KBM-7 (cell line): ENCODE data around the gene DDAH2.
A peak's percentile ranks its signal among the peaks of the same experiment; 100 is the strongest.
"Not testable (repeated sequence)": the region's sequence is repeated elsewhere in the genome, so short reads cannot be mapped to it uniquely, and the experiment has no call there.

ENCODE experiments used
- DNase-seq: peaks from one replicate; pipeline ENCODE4 v3.0.0-alpha.2; 2015
- in situ Hi-C: fragments of 300-500 bp; cut with MboI; formaldehyde crosslinking; loops from 2 replicates; pipeline ENCODE4 v1.14.3; 2020; ENCODE audit warnings: low sequenced_read_pairs, low pct_unique_long_range_greater_than_20kb, mixed read lengths

The DDAH2 gene

DNA sequence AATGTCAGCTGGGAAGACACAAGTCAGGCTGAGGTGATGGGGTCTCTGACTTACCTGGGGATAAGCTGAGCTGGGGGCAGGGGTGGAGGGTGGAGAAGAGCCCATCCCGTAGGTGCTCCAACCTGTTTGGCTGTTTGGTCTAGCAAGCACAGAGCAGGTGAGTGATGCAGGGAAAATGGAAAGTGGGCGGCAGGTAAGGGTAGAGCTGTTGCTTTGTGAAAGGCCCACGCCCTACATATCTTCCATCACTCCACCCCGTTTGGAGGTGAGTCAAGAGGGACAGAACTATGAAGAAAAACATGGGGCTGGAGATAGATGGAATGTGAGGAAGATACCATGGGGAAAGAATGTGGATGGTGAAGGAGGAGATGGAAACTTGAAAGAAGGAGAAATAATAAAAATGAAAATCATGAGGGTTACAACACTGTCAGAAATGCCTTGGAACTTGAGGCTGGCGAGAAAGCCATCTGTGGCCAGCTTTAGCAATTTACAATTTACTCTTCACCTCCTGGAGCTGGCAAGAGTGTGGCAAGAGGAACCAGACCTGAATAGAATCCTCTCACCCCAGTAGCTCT, 8.8 kb downstream of the DDAH2 start:
- in situ Hi-C loops: no loop called here
- no peak for DNase-seq

DNA sequence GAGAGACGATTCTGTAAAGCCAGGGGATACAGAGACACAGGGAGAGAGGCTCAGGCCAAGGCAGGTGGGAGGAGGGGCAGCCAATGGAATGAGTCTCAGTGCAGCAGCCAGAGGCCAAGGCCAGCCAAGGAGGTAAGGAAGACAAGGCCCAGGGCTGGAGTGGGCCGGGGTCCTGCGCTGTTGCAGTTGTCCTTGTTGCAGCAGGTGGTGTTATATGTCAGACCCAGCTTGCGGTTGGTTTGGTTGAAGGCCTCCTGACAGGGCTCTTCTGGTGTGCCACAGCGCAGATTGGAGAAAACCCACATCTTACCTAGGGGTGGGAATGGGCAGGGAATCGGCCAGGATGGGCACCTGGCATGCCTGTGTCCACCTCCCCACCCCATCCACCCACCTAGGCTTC, 10.1 kb downstream of the DDAH2 start:
- in situ Hi-C loops: no loop called here
- DNase-seq: no peak

DNA sequence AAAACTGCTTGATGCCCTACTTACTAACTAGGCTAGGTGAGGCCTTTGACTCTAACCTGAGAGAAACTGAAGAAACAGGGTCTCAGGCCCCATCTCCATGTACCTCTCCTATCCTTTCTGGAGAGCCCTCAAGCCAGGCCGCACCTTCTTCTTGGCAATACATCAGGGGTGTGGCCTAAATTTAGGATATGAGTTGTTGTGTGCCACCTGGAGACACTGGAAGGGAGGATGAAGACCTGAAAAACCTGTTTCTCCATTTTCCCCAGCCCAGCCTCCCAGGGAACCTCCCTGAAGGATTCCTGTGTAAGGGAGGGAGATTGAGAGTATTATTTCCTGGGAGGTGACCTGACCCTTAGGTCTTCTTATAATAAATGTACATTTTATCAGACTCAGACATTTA, 10.8 kb downstream of the DDAH2 start:
- DNase-seq: no peak
- in situ Hi-C loops: no loop called here

DNA sequence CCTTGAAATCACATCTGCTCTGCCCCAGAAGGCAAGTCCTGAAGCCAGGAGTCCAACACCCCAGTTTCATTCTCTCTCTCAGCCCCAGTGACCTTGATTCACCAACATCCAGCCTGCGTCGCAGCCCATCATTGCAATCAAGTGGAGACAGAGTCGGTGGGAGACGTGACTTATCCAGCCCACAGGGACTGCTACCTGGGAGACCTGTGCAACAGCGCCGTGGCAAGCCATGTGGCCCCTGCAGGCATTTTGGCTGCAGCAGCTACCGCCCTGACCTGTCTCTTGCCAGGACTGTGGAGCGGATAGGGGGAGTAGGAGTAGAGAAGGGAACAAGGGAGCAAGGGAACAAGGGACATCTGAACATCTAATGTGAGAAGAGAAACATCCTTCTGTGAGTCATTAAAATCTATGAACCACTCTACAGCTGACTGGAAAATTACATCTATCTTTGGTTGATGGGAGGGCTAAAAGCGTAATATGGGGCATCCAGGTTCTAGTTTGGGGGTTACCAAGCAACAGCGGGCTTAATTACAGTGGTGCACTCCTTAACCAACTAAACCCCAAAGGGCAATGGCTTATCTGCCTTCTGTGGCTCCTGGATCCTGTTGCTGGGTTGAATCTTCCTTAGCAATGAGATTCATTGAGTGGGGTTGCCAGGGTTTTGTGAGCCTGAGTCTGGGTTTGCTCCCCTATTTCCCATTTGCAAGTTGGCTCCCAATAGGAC, 11.4 kb downstream of the DDAH2 start:
- in situ Hi-C loops: no loop called here
- no peak for DNase-seq

DNA sequence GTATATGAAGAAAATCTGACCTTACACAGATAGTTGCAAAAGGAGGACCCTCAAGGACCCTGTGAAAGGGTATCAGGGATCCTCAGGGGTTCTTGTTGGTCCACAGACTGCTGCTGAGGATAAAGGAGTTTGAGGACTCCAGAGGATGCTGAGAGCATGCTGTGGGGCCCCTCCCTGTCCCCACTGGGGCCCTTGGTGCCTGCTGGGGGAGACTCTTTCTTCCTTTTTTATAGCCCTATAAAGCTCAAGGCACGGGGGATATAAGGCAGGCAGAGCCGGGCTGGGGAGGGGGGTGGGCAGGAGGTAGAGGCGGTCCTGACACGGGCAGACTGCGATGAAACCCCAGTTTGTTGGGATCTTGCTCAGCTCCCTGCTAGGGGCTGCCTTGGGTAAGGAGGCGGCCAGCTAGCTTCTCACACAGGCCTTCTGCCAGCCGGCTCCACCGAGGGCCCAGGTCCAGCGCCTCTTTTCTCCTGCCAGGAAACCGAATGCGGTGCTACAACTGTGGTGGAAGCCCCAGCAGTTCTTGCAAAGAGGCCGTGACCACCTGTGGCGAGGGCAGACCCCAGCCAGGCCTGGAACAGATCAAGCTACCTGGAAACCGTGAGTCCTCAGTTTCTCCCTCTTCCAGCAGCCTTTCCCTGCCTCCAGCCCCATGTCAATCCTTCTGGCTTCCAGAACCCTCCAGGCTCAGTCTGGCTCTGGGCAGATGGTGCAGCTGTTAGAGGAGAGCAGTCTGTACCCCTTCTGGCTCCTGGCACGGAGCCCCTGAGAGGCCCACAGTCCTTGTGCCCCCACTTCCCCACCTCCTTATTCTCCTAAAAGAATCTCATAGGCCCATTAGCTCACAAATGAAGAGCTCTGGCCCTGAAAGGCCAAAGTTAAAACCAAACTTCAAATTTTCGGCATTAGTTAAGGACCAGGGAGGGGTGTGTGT, 13.8 kb downstream of the DDAH2 start, which contains the start of gene LY6G6D:
Gene LY6G6D (plus strand): TSS at position 327 of the 937 bp plus-strand sequence. CDS start 8 bp downstream, at position 335.
- in situ Hi-C loops: no loop called here
- DNase-seq: no peak

DNA sequence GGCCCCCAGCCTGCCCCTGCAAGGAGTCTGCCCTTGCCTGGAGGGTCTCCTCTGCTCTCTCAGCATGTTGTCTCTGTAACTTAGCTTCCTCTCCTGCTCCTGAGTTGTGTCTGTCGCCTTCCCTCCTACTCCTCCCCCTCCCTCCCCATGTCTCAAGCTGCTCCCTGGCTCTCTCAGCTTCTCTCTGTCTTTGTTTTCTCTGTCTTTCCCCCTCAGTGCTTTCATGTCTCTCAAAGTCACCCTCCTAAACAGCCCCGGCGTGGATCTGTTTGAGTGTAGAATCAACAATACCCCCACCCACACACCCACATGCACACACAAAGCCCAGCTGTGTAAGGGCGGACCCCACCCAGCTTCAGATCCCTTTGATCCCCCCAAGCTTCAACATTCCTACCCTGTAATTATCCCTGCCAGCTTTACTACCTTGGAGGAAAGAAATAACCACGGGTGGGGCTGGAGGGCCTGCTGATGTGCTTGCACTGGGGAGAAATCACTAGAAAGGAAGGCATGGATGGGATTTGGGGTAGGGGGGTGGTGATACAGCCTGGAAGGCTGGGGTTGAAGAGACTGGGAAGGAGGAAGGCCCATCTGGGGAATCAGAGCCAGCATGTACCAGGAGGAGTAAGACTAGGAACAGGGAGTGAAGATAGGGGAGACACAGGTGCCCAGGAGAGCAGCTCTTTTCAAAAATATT, 15.0 kb downstream of the DDAH2 start:
- in situ Hi-C loops: no loop called here
- no peak for DNase-seq

DNA sequence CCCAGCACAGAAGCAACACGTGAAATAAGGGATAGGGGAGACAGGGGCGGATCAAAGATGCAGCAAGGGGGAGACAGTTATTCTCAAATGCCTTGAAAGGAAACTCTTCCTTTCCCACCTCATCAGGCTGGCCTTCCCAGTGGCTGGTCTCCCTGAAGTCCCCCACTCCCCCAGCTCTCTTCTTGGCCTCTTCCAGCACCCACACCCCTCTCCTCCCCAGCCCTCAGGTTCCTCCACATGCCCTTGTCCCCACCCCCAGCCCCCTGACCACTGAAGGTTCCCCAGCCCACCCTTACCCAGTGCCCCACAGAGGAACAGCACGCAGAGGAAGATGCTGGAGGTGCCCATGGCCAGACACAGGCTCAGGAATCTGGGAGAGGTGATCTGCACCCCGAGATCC, 15.6 kb downstream of the DDAH2 start:
- no peak for DNase-seq
- in situ Hi-C loops: no loop called here

DNA sequence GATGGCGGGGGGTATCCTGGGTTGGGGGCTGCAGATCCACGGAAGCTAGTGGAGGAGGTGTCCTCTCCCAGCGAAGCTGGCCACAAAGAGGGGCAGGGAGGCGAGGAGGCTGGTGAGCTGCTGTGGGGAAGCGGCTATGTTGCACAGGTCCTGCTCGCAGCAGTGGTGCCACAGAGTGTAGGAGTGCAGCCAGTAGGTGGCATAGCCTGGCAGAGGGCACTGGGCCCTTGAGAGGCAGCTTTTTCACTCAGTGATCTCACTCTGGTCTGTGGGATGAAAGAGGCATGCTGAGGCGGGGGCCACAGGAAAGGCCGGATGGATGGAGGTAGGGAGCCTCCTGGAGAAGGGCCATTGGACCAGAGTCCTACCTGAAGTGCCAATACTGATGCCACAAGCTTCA, 16.8 kb downstream of the DDAH2 start:
- no peak for DNase-seq
- in situ Hi-C loops: no loop called here

DNA sequence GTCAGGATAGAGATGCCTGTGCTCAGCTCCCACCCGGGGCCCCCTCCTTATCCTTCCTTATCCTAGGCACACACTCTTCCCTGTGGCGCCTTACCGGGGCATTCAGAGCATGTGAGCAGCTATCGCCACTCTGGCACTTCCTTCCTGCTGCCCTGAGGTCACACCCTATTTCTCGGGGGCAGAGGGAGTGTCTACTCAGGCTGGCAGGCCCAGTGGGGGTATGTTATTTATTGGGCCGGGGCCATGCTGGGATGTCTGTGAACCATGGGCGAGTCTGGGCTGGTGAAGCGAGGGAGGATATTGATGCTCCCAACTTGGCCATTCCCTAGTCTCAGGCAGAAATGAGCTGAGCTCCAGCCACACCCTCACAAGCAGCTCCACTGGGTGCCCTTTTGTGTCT, 17.9 kb downstream of the DDAH2 start:
- DNase-seq: peak; percentile 26
- in situ Hi-C loops: no loop called here

DNA sequence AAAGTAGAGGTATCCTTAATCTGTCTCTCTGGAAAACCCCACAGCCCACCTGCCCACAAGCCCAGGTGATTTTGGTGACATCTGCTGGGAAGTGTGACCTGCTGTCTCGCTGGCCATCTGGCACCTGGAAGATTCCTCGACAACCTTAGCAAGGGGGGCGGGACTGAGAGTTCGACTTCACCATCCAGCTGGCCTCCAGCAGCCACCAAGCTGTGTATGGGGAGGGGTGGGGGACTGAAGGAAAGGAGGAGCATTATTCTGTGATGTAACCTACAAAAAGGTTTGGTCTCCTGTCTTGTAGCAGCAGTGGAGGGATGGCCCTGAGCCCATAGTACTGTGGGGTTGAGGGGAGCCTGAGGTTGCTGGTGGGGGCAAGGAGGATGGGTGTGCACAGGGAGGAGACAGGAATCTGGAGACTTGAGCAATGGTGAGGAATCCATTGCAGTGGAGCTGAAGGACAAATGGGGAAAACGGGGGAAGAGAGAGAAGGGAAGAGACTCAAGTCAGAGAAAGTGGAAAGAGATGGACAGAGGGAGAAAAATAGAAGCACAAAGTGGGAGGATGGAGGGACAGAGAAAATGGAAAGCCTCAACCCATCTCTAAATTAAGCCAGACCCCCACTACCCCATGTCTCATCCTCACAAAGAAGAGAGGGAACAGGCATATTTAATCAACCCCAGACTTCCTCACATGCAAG, 18.4 kb downstream of the DDAH2 start:
- in situ Hi-C loops: no loop called here
- no peak for DNase-seq

DNA sequence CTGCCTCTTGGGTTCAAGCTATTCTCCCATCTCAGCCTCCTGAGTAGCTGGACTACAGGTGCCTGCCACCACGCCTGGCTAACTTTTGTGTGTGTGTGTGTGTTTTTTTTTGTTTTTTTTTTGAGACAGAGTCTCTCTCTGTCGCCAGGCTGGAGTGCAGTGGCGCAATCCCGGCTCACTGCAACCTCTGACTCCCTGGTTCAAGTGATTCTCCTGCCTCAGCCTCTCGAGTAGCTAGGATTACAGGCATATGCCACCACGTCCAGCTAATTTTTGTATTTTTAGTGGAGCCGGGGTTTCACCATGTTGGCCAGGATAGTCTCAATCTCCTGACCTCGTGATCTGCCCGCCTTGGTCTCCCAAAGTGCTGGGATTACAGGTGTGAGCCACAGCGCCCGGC, 19.9 kb downstream of the DDAH2 start:
- DNase-seq, in situ Hi-C loops: not testable (repeated sequence)

DNA sequence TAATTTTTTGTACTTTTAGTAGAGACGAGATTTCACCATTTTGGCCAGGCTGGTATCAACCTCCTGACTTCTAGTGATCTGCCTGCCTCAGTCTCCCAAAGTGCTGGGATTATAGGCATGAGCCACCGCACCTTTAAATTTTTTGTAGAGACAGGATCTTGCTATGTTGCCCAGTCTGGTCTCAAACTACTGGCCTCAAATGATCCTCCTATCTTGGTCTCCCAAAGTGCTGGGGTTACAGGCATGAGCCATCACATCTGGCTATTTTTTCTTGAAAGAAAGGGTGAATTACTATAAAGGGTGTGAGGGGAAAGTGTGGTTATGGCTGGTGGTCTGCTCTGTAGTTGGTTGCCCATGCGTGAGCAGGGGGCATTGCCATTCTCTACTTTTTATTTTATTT, 20.9 kb downstream of the DDAH2 start:
- in situ Hi-C loops: no loop called here
- no peak for DNase-seq

DNA sequence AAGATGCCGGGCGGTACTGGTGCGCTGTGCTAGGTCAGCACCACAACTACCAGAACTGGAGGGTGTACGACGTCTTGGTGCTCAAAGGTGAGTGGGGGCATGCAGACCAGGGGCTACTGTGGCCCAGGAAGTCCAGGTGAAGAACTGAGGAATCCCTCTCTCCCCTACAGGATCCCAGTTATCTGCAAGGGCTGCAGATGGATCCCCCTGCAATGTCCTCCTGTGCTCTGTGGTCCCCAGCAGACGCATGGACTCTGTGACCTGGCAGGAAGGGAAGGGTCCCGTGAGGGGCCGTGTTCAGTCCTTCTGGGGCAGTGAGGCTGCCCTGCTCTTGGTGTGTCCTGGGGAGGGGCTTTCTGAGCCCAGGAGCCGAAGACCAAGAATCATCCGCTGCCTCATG, 21.4 kb downstream of the DDAH2 start:
- in situ Hi-C loops: no loop called here
- DNase-seq: no peak

DNA sequence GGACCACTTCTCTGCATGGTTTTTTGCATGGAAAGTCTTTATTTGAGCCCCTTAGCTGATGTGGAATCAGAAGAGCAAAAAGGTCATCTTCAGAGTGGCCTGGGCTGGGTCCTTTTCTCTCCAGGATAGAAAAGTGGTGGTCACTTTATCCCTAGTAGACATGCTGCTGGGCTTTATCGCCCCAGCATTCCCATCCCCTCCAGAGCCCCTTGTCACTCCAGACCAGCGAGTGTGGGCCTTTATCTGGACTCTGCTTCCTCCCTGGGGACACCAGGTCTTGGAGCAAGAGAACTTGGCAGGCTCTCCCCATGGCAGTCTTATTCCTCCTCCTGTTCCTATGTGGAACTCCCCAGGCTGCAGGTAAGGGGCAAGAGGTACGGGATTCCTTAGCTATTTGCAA, 22.5 kb downstream of the DDAH2 start, which contains the start of gene LY6G6F:
Gene LY6G6F (plus strand): TSS at position 268 of the 400 bp plus-strand sequence. CDS start 41 bp downstream, at position 309.
- no peak for DNase-seq
- in situ Hi-C loops: no loop called here

DNA sequence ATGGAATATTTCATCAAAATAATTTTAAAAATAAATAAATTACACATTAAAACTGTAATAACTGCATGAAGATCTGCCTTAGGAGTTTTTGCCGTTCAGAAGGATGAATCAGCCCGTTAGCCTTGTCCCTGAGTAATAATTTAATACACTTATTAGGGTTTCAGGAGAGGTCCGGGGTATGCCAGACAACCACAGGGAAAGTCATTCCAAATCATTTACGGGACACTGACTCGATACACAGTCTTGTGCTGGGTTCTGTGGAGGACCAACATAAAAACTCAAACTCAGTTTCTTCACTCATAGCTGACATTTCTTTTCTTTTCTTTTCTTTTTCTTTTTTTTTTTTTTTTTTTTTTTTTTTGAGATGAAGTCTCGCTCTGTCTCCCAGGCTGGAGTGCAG, 23.2 kb downstream of the DDAH2 start:
- in situ Hi-C loops: no loop called here
- DNase-seq: no peak

DNA sequence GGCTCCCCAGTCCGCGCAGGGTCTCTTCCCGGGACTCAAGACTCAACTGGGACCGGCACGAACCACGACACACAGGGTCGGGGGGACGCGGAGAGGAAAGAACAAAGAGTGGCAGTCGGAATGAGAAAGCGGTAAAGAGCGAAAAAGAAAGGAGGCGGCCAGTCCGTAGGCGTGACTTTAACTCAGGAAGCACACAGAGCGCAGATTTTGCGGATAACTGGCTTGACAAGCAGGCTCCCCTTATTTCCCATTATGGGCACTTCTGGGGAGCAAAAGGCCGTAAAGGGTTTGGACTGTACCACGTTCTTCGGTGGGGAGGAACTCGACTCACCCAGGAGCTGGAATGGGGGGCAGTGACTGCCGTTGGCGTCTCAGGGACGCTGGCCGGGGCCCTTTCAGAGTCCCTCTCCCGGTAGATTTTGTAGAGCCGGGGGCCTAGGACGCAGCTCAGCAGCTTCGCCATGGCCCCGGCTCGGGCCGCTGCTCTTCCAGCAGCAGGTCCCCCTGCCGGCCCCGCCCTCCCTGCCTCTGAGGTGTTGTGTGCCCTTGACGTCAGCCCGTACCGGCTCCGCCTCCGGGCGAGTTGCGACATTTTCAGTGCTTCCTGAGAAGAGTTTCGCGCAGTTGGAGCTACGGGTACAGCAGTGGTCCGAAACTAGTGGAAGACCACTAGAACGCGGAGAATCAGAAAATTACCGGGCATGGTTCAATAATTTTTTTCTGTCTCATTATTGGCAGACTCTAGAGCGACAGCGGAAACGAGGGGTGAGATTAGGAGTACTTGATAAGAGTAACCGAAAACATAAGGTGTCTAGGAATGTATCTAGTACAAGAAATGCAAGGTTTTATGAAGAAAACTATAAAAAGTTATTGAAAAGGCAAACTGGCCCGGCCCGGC, 26.0 kb downstream of the DDAH2 start, which contains the start of gene ABHD16A:
Gene ABHD16A (minus strand): TSS at position 506 of the 898 bp plus-strand sequence. CDS start 43 bp downstream, at position 463.
- in situ Hi-C loops: no loop called here
- DNase-seq: peak; percentile 98

DNA sequence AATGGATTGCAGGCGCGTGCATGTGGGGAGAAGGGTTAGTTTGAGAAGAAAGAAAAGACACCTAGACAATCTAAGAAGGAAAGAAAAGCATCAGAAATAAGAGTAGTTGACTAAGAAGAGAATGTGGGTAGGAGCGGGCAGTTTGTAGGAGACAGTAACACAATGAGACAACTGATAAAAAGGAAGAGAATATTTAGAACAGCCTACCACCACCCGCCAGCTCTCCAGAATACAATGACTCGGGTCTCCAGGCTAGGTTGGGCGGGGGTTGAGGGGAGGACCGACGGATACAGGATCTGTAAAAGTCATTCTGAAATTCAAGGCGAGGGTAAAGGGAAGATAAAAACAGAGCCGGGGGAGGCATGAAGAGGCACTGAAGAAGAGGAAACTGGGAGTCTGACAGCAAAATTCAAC, 26.7 kb downstream of the DDAH2 start:
- in situ Hi-C loops: no loop called here
- DNase-seq: no peak
